Inflammatory macrophage treated with lipopolysaccharide for 4 hours (primary cell): ENCODE measurements around the gene UBA52.
"Not testable (repeated sequence)": the region's sequence is repeated elsewhere in the genome, so short reads cannot be mapped to it uniquely, and the experiment has no call there.

Experiments
- DNase-seq: peaks from one replicate; pipeline ENCODE4 v3.0.0-alpha.2; 2020

The UBA52 gene

DNA sequence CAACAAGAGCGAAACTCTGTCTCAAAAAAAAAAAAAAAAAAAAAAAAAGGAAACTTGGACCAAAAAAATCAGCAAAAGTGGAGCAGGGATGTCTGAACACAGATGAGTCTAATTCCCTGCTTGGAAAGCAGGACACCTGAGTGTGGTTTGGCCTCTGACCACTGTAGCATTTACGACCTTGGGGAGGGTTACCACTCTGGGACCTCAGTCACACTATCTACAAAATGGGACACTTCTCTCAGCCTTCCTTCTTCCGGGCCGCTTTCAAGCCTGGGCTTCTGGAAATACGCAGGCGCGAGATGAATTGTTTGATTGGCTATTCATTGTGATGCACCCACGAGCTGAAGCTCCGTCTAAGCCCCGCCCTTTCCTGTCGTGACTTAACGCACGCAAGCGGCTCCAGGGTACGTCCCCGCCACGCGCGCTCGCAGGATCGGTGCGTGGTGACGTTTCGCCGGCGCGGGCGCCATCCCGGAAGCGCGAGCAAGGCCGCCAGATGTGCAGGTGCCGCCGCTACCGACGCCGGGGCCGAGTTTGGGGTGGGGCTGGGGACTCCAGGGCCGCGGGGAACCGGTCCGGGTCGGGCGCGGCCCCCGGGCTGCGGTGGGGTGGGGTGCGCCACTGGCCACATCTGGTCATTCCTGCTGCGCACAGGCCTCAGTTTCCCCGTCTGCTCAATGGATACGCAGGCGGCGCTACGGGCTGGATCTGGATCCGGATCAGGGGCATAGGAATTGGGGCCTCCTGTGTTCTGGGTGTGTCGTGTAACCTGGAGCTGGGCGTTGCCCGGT, 14.1 kb upstream of the UBA52 start, which contains the start of gene KXD1:
Gene KXD1 (plus strand): TSS at position 460 of the 791 bp plus-strand sequence. CDS start 4,187 bp downstream, outside the sequence.
- DNase-seq, result peak; percentile 100

- no peak for DNase-seq
Measured at GRCh38 chr19:18558202-18558555, 13.5 kb upstream of the UBA52 start.

DNA sequence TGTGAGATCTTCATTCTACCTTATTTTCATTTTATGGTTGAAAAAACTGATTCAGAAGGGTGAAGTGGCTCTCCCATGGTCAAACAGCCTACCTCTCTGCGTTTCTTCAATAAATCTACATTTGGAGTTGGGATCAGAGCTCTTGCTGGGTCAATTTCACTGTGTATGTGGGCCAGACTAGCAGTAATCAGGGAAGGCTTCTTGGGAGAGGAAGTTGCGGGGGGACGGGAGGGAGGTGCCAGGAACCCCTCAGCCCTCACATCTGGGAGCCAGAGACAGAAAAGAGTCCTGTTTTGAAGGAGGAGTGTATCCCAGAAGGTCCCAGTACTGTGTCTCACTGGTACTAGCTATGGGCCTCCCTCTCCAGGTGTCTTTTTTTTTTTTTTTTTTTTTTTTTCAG, 13.1 kb upstream of the UBA52 start:
- no peak for DNase-seq

- no peak for DNase-seq
Measured at GRCh38 chr19:18559685-18560084, 12.0 kb upstream of the UBA52 start.

- no peak for DNase-seq
Measured at GRCh38 chr19:18562086-18562485, 9.6 kb upstream of the UBA52 start.

- no peak for DNase-seq
Measured at GRCh38 chr19:18566953-18567352, 4.7 kb upstream of the UBA52 start.

DNA sequence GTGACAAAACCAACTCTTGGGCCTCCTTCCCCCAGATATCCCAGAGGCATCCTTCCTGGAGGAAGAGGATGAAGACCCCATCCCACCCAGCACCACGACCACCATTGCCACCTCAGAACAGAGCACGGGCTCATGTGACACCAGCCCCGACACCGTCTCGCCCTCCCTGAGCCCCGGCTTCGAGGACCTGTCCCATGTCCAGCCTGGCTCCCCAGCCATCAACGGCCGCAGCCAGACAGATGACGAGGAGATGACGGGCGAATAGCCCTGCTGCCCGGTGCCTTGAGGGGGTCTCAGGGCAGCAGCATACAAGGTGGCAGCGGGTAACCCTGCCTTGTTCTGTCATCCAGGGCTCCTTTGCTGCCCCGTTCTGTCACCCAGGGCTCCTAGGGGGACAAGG, 3.3 kb upstream of the UBA52 start:
- DNase-seq, result no peak

DNA sequence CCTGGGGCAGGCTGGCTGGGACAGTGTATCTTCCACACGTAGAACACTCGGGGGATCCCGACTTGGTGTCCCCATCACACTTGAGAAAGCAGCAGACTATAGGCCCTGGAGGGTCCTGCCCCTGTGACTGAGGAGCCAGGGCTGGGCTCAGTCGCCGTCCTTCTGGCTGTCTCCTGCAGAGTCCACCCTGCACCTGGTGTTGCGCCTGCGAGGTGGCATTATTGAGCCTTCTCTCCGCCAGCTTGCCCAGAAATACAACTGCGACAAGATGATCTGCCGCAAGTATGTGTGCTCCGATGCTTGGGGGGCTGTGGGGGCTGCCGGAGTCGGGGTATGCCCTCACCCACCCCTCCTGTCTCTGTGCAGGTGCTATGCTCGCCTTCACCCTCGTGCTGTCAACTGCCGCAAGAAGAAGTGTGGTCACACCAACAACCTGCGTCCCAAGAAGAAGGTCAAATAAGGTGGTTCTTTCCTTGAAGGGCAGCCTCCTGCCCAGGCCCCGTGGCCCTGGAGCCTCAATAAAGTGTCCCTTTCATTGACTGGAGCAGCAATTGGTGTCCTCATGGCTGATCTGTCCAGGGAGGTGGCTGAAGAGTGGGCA, 3.1 kb downstream of the UBA52 start:
- DNase-seq, result no peak

GRCh38 chr19:18576383-18576782, 4.7 kb downstream of the UBA52 start:
- no peak for DNase-seq

DNA sequence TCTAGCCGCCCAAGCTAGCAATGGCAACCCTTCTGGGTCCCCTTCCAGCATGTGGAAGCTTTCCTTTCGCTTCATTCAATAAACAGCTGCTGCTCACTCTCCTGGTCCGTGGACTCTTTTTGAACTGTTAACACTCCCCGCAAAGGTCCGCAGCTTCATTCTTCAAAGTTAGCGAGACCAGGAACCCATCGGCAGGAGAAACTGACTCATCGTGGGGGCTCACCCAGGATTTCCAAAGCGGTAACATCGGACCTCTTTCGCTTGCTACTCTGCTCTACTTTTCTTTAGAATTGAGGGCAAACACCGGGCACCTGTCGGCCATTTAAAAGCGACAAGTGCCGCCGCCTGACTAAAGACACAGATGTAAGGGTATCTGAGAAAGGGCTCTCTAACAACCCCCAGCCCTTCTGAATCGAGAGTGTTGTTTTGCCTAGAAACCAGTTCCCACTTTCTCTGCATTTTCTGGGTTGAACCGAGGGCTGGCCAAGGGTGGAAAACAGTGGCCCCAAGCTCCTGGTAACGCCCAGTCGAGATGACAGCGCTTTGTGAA, 5.8 kb downstream of the UBA52 start:
- DNase-seq, result no peak

DNA sequence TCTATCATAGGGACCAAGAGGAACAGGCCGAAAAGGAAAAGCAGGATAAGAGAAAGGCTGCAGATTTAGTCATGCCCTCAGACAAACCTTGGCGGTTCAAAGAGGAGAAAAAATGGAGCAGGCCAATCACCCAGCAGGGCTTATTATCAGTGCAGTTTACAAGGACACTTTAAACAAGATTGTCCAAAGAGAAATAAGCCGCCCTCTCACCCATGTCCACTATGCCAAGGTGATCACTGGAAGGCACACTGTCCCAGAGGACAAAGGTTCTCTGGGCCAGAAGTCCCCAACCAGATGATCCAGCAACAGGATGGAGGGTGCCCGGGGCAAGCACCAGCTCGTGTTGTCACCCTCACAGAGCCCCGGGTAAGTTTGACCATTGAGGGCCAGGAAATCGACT, 8.7 kb downstream of the UBA52 start:
- DNase-seq, result no peak

DNA sequence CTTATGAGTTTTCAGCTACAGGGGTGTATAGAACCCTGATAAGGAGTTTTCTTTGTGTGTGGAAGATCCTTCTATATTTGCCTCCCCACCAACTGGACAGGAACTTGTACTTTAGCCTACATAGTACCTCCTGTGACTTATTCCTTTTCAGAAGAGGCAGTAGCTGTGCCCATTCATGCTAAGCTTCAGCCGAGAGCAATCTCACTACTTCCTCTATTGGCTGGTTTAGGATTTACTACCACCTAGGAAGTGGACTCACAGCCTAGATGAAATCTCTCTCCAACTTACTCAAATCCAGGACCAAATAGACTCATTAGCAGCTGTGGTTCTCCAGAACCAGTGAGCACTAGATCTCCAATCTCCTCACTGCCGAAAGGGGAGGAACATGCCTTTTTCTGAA, 14.6 kb downstream of the UBA52 start:
- DNase-seq, result peak; percentile 77

DNA sequence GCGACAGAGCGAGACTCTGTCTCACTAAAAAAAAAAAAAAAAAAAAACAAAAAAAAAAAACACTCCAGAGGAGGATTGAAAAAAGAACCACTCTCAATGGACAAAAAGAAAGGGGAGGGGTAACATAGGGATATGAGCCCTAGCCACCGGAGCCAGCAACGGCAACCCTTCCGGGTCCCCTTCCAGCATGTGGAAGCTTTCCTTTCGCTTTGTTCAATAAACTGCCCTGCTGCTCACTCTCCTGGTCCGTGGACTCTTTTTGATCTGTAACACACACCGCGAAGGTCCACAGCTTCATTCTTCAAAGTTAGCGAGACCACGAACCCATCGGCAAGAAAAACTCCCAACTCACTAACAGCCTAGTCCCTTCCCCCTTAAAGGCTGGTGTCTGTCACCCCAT, 15.9 kb downstream of the UBA52 start:
- no peak for DNase-seq

- no peak for DNase-seq
Measured at GRCh38 chr19:18587962-18588610, 16.4 kb downstream of the UBA52 start.

GRCh38 chr19:18588611-18589379, 17.1 kb downstream of the UBA52 start, which contains the start of gene REX1BD:
Gene REX1BD (plus strand): TSS chr19:18588798. CDS start chr19:18588802, 4 bp downstream.
- peak; percentile 86 for DNase-seq

DNA sequence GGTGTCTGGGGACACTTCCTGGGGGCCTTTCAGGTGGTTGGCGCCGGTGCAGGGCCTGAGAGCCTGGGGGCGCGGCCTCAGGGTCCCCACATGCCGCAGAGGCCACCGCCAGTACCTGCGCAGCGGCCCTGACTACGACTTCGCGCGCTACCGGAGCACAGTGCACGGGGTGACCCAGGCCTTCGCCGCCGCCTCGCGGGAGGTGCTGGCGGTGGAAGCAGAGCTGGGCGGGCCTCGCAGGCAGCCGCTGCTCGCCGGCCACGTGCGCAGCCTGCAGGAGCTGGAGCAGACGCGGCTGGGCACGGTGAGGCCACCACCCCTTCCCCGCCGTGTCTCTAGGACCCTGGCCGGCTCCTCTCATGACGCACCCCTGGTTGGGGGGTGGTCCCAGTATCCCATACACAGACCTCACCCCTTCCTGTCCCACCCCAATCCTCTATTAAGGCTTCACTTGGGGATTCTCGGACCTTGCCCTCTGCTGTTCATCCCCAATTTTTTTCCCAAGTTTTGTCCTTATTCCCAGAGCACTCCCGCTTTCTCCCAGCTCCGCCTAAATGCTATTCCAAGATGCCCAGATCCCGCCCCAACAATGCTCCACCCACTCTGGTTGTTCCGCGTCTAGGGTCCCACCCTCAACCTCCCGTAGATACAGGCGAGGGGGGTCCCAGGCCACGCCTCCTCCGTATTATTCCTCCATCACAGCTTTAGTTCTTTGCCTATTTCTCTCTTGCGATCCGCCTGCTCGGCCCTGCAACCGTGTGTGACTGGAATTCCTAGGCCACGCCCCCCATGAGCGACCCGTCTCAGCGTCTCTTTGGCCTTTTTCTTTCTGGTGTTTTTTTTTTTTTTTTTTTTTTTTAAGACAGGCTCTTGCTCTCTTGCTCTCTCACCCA, 18.0 kb downstream of the UBA52 start:
- DNase-seq, result peak; percentile 74

GRCh38 chr19:18590273-18591272, 18.9 kb downstream of the UBA52 start:
- DNase-seq, result peak; percentile 32

GRCh38 chr19:18591735-18592385, 20.2 kb downstream of the UBA52 start:
- DNase-seq, result no peak

- DNase-seq, result not testable (repeated sequence)
Measured at GRCh38 chr19:18592732-18593131, 21.1 kb downstream of the UBA52 start.
